Glutamatergic neuron (in vitro differentiated cells): ENCODE measurements around the gene FAT2. TPM values are rescaled to one million over a fixed set of nuclear protein-coding genes. Genes with fewer than 3 reads are reported as not detected.
A peak's percentile ranks its signal among the peaks of the same experiment; 100 is the strongest.

Experiments used
- DNase-seq: peaks from one replicate; pipeline ENCODE4 v3.0.0; 2022
- H3K27ac Mint-ChIP-seq: one replicate; pipeline ENCODE4 v1.8.0; 2020; ENCODE audit warnings: mild to moderate bottlenecking, mixed read lengths, inconsistent platforms; ENCODE audit not compliant: unreplicated experiment
- H3K27me3 Mint-ChIP-seq: one replicate; pipeline ENCODE4 v1.8.0; 2020; ENCODE audit warnings: mild to moderate bottlenecking, moderate library complexity, mixed read lengths, inconsistent platforms; ENCODE audit not compliant: unreplicated experiment
- H3K36me3 Mint-ChIP-seq: one replicate; pipeline ENCODE4 v1.8.0; 2020; ENCODE audit warnings: mild to moderate bottlenecking, mixed read lengths, inconsistent platforms; ENCODE audit not compliant: unreplicated experiment
- H3K4me1 Mint-ChIP-seq: one replicate; pipeline ENCODE4 v1.8.0; 2020; ENCODE audit warnings: mild to moderate bottlenecking, low read depth, mixed read lengths, inconsistent platforms; ENCODE audit not compliant: unreplicated experiment
- H3K4me3 Mint-ChIP-seq: one replicate; pipeline ENCODE4 v1.8.0; 2020; ENCODE audit warnings: mild to moderate bottlenecking, mixed read lengths, inconsistent platforms; ENCODE audit not compliant: unreplicated experiment
- H3K9me3 Mint-ChIP-seq: one replicate; pipeline ENCODE4 v1.8.0; 2020; ENCODE audit warnings: mild to moderate bottlenecking, moderate library complexity, mixed read lengths, inconsistent platforms; ENCODE audit not compliant: unreplicated experiment
- total RNA-seq: library from RNA; stranded (reverse); fragmentation: NEBNext Ultra II Directional; extraction: Animal tissue kit (Norgen Biotek cat#: 25700); gene quantifications from one replicate; pipeline ENCODE4 v1.2.1, GENCODE V29; 2021; ENCODE audit not compliant: unreplicated experiment
- TF ChIP-seq, protein P1 (sequence below): fragments of 200-600 bp; sonication (generic); IDR thresholded peaks from one replicate; pipeline ENCODE4 v1.5.0; 2021; ENCODE audit not compliant: partially characterized antibody, unreplicated experiment

Gene FAT2
- total RNA-seq, 1 donor from 2014 or later = 0.02 TPM

DNA sequence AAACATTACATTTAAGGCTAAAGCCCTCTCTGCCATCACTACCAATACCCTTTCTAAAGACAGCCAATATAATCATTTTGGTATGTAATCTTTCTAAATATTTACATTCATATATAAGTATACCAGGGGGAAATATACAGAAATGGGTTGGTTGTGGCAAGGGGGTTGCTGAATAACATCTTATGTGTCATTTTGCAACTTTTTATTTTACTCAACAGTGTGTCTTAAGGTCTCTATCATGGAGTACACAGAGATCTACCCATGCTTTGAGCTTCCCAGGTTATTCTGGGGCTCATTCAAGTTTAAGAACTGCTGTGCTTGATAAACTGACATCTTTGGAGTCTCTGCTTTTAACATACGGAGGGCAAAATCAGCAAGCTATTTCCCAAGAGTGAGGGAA is 7.4 kb upstream of the FAT2 start:
- H3K4me1 Mint-ChIP-seq = peaks cover 20% of the 10 kb centered on the region
- H3K9me3 Mint-ChIP-seq = peaks cover 5% of the 10 kb centered on the region
- peaks cover 7% of the 10 kb centered on the region for H3K27me3 Mint-ChIP-seq
- no peak overlapping the region for H3K27ac Mint-ChIP-seq
- H3K4me3 Mint-ChIP-seq = no peak overlapping the region
- DNase-seq = no peak
- no peaks in the 10 kb centered on the region for H3K36me3 Mint-ChIP-seq
- TF ChIP-seq, protein P1, sequence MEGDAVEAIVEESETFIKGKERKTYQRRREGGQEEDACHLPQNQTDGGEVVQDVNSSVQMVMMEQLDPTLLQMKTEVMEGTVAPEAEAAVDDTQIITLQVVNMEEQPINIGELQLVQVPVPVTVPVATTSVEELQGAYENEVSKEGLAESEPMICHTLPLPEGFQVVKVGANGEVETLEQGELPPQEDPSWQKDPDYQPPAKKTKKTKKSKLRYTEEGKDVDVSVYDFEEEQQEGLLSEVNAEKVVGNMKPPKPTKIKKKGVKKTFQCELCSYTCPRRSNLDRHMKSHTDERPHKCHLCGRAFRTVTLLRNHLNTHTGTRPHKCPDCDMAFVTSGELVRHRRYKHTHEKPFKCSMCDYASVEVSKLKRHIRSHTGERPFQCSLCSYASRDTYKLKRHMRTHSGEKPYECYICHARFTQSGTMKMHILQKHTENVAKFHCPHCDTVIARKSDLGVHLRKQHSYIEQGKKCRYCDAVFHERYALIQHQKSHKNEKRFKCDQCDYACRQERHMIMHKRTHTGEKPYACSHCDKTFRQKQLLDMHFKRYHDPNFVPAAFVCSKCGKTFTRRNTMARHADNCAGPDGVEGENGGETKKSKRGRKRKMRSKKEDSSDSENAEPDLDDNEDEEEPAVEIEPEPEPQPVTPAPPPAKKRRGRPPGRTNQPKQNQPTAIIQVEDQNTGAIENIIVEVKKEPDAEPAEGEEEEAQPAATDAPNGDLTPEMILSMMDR = no peak

DNA sequence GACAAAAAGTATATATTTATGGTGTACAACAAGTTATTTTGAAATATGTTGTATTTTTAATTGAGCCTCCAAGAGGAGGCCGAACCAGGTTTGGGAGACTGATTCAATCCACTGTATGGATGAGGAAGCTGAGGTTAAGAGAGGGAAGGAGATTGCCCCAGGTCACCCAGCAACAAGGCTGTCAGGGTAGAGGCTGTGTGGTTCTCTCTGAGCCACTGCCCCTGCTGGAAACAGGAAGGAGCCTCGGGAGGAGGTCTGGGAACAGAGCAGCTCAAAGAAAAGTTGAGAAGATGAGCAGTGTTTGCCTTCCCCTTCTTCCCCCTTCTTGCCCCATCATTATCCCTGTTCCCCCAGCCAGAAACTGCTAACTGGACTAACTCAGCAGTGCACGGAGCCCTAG is 6.6 kb upstream of the FAT2 start:
- TF ChIP-seq, protein P1 = no peak
- no peak overlapping the region for H3K27ac Mint-ChIP-seq
- H3K4me1 Mint-ChIP-seq = peaks cover 22% of the 10 kb centered on the region
- no peak overlapping the region for H3K4me3 Mint-ChIP-seq
- peaks cover 5% of the 10 kb centered on the region for H3K9me3 Mint-ChIP-seq
- H3K36me3 Mint-ChIP-seq = no peaks in the 10 kb centered on the region
- no peak for DNase-seq
- H3K27me3 Mint-ChIP-seq = peaks cover 5% of the 10 kb centered on the region

DNA sequence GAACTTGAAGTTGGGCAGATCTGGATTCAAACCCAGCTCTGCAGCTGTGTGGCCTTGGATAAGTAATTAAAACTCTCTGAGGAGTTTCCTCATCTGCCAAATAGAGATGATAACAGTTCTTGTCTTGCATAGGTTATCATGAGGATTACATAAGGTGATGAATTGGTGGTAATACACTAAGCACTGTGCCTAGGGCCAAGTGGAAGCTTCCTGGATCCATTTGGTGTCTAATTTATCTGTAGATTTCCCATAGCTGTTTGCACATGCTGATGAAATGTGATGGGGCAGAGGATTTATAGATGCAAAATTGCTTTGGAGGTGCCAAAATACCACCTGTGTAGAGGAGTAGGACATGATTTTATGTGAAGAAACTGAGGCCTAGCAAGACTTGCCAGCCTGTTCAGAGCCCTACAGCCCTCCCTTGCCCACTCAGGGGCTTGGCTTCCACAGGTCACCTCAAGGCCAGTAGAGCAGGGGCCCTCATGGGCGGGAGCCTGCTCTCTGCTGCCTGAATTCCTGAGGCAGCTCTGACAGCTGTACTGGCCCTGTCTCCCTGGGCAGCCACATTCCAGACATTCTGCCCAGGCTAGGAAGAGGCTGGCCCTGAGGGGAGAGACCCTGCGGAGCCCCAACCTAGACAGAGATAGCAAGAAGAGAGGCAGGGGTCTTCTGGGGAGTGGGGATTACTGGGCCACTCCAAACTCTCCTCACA is 5.9 kb upstream of the FAT2 start:
- H3K27me3 Mint-ChIP-seq = peaks cover 5% of the 10 kb centered on the region
- peaks cover 22% of the 10 kb centered on the region for H3K4me1 Mint-ChIP-seq
- H3K36me3 Mint-ChIP-seq = no peaks in the 10 kb centered on the region
- H3K27ac Mint-ChIP-seq = no peak overlapping the region
- H3K9me3 Mint-ChIP-seq = peaks cover 4% of the 10 kb centered on the region
- DNase-seq = no peak
- H3K4me3 Mint-ChIP-seq = no peak overlapping the region
- TF ChIP-seq, protein P1 = no peak

DNA sequence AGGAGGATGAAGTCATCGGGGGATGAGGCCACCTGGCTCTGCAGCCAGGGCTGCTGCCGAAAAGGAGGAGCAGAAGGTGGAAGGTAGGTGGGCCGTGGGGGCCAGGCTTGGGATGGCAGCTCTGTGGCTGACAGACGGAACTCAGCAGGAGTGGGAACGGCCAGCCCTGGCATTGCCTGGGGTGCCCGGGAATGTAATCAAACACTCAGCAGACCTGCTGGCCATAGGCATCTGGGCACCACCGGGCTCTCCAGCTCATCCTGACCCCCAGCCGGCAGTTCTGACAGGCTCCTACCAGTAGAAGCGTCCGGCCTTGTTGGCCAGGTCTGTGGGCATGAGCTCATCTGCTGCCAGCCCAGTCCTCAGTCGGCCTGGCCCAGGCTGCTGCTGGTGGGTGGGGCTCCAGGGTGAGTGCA is 4.3 kb upstream of the FAT2 start:
- Mint-ChIP-seq H3K9me3 (peaks cover 4% of the 10 kb centered on the region), H3K27ac (no peak overlapping the region), H3K36me3 (no peaks in the 10 kb centered on the region), H3K27me3 (peaks cover 6% of the 10 kb centered on the region), H3K4me3 (no peak overlapping the region), H3K4me1 (peaks cover 18% of the 10 kb centered on the region)
- TF ChIP-seq, protein P1 = no peak
- no peak for DNase-seq

DNA sequence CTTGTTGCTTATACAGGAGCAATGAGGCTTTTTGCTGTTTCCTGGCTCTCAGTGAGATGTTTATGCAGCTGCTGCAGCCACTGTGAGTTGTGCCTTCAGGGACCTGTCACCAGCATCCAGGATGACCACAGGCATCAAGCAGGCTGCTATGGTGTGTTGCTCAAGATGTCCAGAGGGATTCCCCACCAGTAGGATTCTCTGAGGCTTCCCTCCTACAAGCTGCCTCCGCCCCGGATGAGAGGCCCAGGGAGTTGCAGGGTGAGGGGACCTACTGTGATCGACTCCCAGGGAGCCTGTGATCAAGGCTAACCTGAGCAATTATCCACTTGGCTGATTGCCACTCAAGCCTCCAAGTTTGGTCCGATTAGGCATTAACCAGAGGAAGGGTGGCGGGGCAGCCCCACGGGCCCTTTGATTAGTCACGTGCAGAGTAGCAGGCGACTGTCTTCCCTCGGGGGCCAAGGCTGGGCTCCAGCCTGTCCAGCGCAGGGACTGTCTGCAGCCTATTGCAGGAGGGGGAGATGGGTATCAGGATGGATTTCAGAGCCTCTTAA is 1.8 kb upstream of the FAT2 start:
- Mint-ChIP-seq H3K36me3 (no peaks in the 10 kb centered on the region), H3K27me3 (peaks cover 6% of the 10 kb centered on the region), H3K27ac (no peak overlapping the region), H3K4me3 (no peak overlapping the region), H3K4me1 (peaks cover 11% of the 10 kb centered on the region), H3K9me3 (peaks cover 2% of the 10 kb centered on the region)
- DNase-seq = peak; percentile 34
- TF ChIP-seq, protein P1 = no peak
